Astrocyte (in vitro differentiated cells and primary cell): ENCODE results near the gene PTPRD. TPM values are rescaled to one million over a fixed set of nuclear protein-coding genes. Genes with fewer than 3 reads are reported as not detected.

Experiments used
- DNase-seq: peaks from one replicate; pipeline ENCODE4 v3.0.0-alpha.2; 2010; ENCODE audit warnings: low read depth
- FAIRE-seq: peaks from 2 replicates; lab custom pipeline; 2011; peaks lifted over from hg19 to GRCh38; lab: Jason Lieb, UNC
- H2AFZ ChIP-seq: 2 replicates; pipeline ENCODE4 v1.6.0; 2012; ENCODE audit warnings: low read depth, low read length, inconsistent platforms
- H3K27ac ChIP-seq: 2 replicates; pipeline ENCODE4 v1.5.1; 2011; ENCODE audit warnings: low read depth, low read length, inconsistent platforms
- H3K27me3 ChIP-seq: 2 replicates; pipeline ENCODE4 v1.6.0; 2011; ENCODE audit warnings: low read length, inconsistent platforms; ENCODE audit not compliant: insufficient read depth
- H3K36me3 ChIP-seq: 2 replicates; pipeline ENCODE4 v1.5.1; 2011; ENCODE audit warnings: low read length, inconsistent platforms; ENCODE audit not compliant: insufficient read depth
- H3K4me1 ChIP-seq: 2 replicates; pipeline ENCODE4 v1.5.1; 2011; ENCODE audit warnings: low read length, inconsistent platforms; ENCODE audit not compliant: insufficient read depth
- H3K4me2 ChIP-seq: 2 replicates; pipeline ENCODE4 v1.6.0; 2012; ENCODE audit warnings: low read length, inconsistent platforms
- H3K4me3 ChIP-seq: 2 replicates; pipeline ENCODE4 v1.5.1; 2011; ENCODE audit warnings: low read depth, mild to moderate bottlenecking, low read length, inconsistent platforms; ENCODE audit not compliant: insufficient read depth
- H3K79me2 ChIP-seq: 2 replicates; pipeline ENCODE4 v1.6.0; 2012; ENCODE audit warnings: mild to moderate bottlenecking, low read length, inconsistent platforms; ENCODE audit not compliant: insufficient read depth
- H3K9ac ChIP-seq: 2 replicates; pipeline ENCODE4 v1.6.0; 2012; ENCODE audit warnings: mild to moderate bottlenecking, low read length, inconsistent platforms
- H3K9me3 ChIP-seq: 2 replicates; pipeline ENCODE4 v1.5.1; 2012; ENCODE audit warnings: low read depth, mild to moderate bottlenecking, low read length, inconsistent platforms; ENCODE audit not compliant: insufficient read depth
- H4K20me1 ChIP-seq: 2 replicates; pipeline ENCODE4 v1.6.0; 2012; ENCODE audit warnings: low read length, inconsistent platforms; ENCODE audit not compliant: insufficient read depth
- H3K27ac Mint-ChIP-seq: one replicate; pipeline ENCODE4 v1.8.0; 2021; ENCODE audit warnings: mild to moderate bottlenecking, mixed read lengths; ENCODE audit not compliant: unreplicated experiment
- H3K27me3 Mint-ChIP-seq: one replicate; pipeline ENCODE4 v1.8.0; 2021; ENCODE audit warnings: low read depth, mixed read lengths; ENCODE audit not compliant: unreplicated experiment
- H3K36me3 Mint-ChIP-seq: one replicate; pipeline ENCODE4 v1.8.0; 2021; ENCODE audit warnings: low read depth, mixed read lengths; ENCODE audit not compliant: unreplicated experiment
- H3K4me1 Mint-ChIP-seq: one replicate; pipeline ENCODE4 v1.8.0; 2021; ENCODE audit warnings: low read depth, mixed read lengths; ENCODE audit not compliant: unreplicated experiment
- H3K4me3 Mint-ChIP-seq: one replicate; pipeline ENCODE4 v1.8.0; 2021; ENCODE audit warnings: mild to moderate bottlenecking, moderate library complexity, mixed read lengths; ENCODE audit not compliant: unreplicated experiment
- H3K9me3 Mint-ChIP-seq: one replicate; pipeline ENCODE4 v1.8.0; 2021; ENCODE audit warnings: mild to moderate bottlenecking, mixed read lengths; ENCODE audit not compliant: unreplicated experiment
- EZH2 ChIP-seq: IDR thresholded peaks from 2 replicates; pipeline ENCODE4 v1.6.1; 2012; ENCODE audit warnings: mild to moderate bottlenecking, low read length, inconsistent platforms; ENCODE audit not compliant: insufficient read depth
- total RNA-seq: library from RNA; stranded (reverse); gene quantifications from 2 replicates; pipeline ENCODE4 v1.2.1, GENCODE V29; 2021
- TF ChIP-seq, protein P1 (sequence below): IDR thresholded peaks from 2 replicates; pipeline ENCODE4 v1.5.1; 2011; ENCODE audit warnings: low read depth, mild to moderate bottlenecking, inconsistent platforms, low read length, moderate library complexity; ENCODE audit not compliant: insufficient read depth

The PTPRD gene
- total RNA-seq, 1 donor from 2014 or later, result 88.1 TPM

DNA sequence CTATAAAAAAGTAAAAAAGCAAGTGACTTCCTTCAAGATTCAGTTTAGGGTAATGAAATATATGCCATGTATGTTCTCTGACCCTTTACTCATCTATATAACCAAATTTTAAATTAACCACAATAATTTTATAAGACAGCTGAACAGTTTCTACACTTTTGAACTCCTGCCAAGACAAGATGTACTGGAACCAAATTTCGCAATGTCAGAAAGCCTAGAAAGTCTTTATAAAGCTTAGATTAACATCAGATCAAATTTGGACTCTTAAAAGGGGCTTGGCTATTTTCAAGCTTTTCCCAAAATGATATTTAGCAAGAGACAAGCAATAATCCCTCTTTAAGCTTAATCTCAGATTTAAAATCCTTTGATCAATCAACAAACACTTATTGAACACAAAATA is 362.6 kb downstream of the PTPRD start:
- H3K4me1 ChIP-seq, result peaks cover 6% of the 10 kb centered on the region
- DNase-seq (no peak), FAIRE-seq (no peak)
- Mint-ChIP-seq H3K4me3 (no peak overlapping the region), H3K36me3 (no peaks in the 10 kb centered on the region), H3K9me3 (no peaks in the 10 kb centered on the region), H3K27me3 (no peaks in the 10 kb centered on the region), H3K27ac (no peak overlapping the region), H3K4me1 (peaks cover 1% of the 10 kb centered on the region)
- H3K4me3 ChIP-seq, result no peak overlapping the region
- no peak overlapping the region for H2AFZ ChIP-seq
- H3K9me3 ChIP-seq, result no peaks in the 10 kb centered on the region
- H3K4me2 ChIP-seq, result no peak overlapping the region
- H3K27ac ChIP-seq, result no peak overlapping the region
- no peak overlapping the region for H3K9ac ChIP-seq
- no peaks in the 10 kb centered on the region for H4K20me1 ChIP-seq
- no peaks in the 10 kb centered on the region for H3K36me3 ChIP-seq
- no peaks in the 10 kb centered on the region for H3K27me3 ChIP-seq
- TF ChIP-seq EZH2, result no peak
- TF ChIP-seq, protein P1, sequence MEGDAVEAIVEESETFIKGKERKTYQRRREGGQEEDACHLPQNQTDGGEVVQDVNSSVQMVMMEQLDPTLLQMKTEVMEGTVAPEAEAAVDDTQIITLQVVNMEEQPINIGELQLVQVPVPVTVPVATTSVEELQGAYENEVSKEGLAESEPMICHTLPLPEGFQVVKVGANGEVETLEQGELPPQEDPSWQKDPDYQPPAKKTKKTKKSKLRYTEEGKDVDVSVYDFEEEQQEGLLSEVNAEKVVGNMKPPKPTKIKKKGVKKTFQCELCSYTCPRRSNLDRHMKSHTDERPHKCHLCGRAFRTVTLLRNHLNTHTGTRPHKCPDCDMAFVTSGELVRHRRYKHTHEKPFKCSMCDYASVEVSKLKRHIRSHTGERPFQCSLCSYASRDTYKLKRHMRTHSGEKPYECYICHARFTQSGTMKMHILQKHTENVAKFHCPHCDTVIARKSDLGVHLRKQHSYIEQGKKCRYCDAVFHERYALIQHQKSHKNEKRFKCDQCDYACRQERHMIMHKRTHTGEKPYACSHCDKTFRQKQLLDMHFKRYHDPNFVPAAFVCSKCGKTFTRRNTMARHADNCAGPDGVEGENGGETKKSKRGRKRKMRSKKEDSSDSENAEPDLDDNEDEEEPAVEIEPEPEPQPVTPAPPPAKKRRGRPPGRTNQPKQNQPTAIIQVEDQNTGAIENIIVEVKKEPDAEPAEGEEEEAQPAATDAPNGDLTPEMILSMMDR, result no peak
- H3K79me2 ChIP-seq, result no peaks in the 10 kb centered on the region

DNA sequence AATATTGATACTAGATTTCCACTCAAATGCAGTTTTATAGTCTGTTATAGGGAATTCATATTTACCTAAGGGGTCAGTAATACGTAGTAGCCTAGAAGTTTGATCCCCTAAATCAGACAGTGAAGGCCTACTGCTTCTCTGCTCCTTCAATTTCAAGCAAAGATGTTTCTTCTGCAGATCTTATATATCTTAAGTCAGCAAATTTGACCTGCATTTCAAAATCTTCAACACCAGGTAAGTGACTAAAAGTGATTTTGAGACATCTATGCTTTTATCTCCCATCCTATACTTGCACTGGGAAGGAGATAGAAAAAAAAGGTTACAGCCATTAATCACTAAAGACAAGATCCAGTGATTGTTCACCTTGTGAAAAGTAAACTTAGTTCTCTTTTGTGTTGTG is 363.9 kb downstream of the PTPRD start:
- H3K4me3 Mint-ChIP-seq, result no peak overlapping the region

DNA sequence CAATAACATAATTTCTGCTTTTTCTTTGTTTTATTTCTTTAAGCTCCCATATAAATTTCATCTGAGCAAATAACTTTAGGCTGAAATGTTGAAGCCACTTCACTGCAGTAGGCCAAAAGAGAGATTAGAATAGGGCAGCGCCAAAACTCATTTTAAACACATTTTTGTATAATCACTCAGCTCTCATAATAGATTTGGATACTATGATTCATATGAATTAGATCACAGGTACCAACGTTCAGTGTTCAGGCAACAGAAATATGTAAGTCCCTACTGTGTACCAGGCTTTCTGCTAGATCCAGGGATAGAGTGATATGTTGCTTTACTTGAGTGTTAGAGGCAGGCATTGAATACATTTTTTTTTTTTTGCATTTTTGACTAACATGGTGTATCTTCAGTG is 370.5 kb downstream of the PTPRD start:
- Histone ChIP-seq H3K36me3 (no peaks in the 10 kb centered on the region), H3K27ac (no peak overlapping the region), H3K9me3 (no peaks in the 10 kb centered on the region), H4K20me1 (no peaks in the 10 kb centered on the region), H3K79me2 (no peaks in the 10 kb centered on the region), H3K9ac (no peak overlapping the region), H3K4me2 (no peak overlapping the region), H3K27me3 (no peaks in the 10 kb centered on the region), H2AFZ (no peak overlapping the region), H3K4me3 (no peak overlapping the region), H3K4me1 (no peaks in the 10 kb centered on the region)
- Mint-ChIP-seq H3K27ac (no peak overlapping the region), H3K4me1 (no peaks in the 10 kb centered on the region), H3K9me3 (no peaks in the 10 kb centered on the region), H3K4me3 (no peak overlapping the region), H3K27me3 (no peaks in the 10 kb centered on the region), H3K36me3 (no peaks in the 10 kb centered on the region)
- FAIRE-seq (no peak), DNase-seq (peak; percentile 1)
- TF ChIP-seq, protein P1, result no peak
- no peak for TF ChIP-seq EZH2

More for the DNA sequence above, 363.9 kb downstream of the PTPRD start:
- Histone ChIP-seq H3K36me3 (no peaks in the 10 kb centered on the region), H3K4me1 (peaks cover 6% of the 10 kb centered on the region), H3K9me3 (no peaks in the 10 kb centered on the region), H3K79me2 (no peaks in the 10 kb centered on the region), H3K4me2 (no peak overlapping the region), H2AFZ (no peak overlapping the region), H3K27me3 (no peaks in the 10 kb centered on the region), H3K9ac (no peak overlapping the region), H3K27ac (no peak overlapping the region), H3K4me3 (no peak overlapping the region), H4K20me1 (no peaks in the 10 kb centered on the region)
- Mint-ChIP-seq H3K9me3 (no peaks in the 10 kb centered on the region), H3K27ac (no peak overlapping the region), H3K36me3 (no peaks in the 10 kb centered on the region), H3K27me3 (no peaks in the 10 kb centered on the region), H3K4me1 (peaks cover 1% of the 10 kb centered on the region)
- DNase-seq (no peak), FAIRE-seq (no peak)
- TF ChIP-seq EZH2, result no peak
- TF ChIP-seq, protein P1, result no peak
